Kidney tubule cell (primary cell): ENCODE data around the gene TMEM205.

Experiments
- DNase-seq: peaks from one replicate; pipeline ENCODE4 v3.0.0-alpha.2; 2018; ENCODE audit warnings: low spot score

TMEM205 gene

DNA sequence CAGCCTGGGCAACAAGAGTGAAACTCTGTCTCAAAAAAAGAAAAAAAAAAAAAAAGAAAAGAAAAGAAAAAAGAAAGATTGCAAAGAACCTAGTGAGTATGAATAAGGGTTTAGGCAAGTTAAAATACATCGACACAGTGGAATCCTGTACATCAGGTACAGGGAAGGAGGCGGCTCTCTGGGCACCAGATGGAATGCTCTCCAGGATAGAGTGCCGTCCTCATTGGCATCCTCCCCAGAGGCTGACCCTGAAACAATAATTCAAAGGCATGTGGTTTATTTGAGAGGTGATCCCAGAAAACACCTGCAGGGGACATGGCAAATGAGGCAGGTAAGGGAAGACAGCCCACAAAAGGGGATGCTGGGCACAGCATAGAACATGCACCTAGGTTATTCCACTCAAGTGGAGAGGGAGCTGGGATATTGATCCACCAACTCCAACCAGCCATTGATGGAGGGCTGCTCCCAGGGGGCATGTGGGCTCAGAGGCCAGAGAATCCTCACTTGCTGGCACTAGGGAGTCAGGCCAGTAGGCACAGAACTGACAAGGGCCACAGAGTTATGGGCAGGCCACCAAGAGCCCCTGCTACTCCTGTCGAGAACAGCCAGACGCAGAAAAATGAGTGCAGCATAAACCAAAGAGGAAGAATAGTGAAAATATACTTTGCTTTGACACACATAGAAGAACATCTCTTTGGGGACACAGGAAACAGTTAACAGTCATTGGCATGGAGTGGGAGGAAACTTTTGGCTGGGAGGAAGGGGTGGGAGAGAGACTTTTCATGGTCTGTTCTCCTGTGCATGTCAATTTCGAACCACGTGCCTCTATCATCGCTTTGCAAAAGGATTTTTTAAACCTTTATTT is 45.9 kb downstream of the TMEM205 start:
- no peak for DNase-seq

DNA sequence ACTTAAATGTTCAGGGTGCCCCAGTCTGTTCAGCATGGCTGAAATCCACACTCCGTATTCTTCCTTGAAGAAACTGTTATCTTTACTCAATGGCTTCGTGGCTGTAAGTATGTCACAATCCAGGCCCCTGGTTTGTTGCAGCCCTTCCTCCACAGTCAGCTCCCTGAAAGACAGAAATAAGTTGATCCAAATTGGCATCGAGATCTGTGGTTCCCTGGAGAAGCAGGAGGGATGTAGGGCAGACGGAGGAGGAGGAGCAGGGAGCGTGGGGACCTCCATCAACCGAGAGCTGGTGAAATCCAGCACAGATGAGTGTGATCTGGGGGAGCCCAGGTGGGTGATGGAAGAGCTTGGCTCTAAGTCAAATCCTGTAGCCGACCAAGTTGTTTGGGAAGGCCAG is 49.8 kb downstream of the TMEM205 start:
- no peak for DNase-seq

DNA sequence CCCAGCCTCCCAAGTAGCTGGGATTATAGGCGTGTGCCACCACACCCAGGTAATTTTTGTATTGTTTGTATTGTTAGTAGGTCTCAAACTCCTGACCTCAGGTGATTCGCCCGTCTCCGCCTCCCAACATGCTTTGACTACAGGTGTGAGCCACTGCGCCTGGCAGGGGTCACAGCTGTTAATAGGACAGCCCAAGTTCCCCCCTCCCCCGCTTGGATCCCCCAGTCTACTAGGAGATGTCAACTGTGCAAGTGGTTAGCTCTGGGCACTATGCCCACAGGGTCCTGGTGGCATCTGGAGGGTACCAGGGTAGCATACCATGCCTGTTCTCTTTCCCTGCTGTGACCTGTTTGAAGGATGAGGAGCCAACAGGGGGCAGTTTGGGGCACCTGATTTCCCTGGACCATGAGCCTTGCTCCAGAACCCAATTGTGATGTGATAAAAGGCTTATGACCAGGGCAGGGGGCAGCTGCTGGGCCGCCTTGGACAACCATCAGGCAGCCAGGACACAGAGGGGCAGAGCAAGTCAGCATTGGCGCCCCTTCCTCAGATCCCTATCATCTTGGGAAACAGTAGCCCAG is 50.3 kb downstream of the TMEM205 start, which contains the start of gene TSPAN16:
Gene TSPAN16, plus strand, starts transcription at position 496 of the 581 bp plus-strand sequence. CDS start 138 bp downstream, outside the sequence.
- DNase-seq: no peak

DNA sequence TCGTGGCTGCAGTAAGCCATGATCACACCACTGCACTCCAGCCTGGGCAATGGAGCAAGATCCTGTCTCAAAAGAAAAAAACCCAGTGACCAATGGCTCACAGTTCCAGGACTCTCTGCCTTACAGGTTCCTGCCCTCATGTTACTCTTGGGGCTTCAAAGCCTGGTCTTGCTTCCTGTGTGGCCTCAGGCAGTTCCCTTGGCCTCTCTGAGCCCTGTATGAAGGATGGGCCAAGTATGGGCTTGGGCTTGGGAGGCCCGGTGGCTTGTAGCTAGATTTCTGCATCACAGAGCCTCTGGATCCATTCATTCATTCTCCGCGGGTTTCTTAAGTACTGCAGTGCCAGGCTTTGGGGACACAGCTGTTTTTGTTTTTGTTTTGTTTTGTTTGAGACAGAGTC is 50.9 kb downstream of the TMEM205 start:
- no peak for DNase-seq

DNA sequence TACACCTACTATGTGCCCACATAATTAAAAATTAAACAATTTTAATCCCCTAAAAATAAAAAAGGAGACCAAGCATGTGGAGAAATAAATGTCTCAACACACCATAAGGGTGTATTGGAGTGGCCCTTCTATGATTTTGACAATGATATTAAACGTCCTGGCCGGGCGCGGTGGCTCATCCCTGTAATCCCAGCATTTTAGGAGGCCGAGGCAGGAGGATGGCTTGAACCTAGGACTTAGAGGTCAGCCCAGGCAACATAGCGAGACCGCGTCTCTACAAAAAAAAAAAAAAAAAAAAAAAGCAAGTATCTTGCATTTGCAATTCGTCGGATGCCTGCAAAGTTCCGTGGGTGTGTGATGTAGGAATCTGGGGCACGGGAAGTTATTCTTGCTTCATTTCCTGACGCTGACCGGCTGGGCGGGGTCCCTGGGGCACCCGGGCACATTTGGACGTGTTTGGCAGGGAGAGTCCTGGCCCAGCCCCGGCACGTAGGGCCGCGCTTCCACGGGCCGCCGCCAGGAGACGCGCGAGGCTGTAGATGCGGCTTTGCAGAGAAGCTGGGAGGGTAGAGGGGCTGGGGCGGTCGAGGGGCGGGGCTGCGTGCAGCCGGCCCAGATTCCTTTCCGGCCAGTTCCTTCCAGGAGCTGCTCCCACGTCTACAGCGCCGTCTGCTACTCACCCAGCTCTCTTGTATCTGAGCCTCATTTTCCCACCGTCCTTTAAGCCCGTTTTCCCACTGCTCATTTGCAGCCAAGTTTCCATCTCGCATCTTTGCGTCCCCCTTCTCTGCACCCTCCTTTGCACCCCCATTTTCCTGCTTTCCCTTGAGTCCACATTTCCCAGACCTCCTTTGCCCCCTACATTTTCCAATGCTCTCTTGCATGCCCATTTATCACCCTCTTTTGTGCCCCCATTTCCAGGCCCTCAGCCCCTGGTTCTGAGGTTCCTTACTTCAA is 52.4 kb downstream of the TMEM205 start:
- DNase-seq: peak; percentile 93
